Stimulated activated naive CD8-positive, alpha-beta T cell treated with anti-CD3 and anti-CD28 coated beads, Interleukin-15, Interleukin-2, amounts not matched to agents 100 ng/mL and 50 ng/mL, for 24 hours (primary cell): Measurements from ENCODE around the gene DCUN1D2.
A peak's percentile ranks its signal among the peaks of the same experiment; 100 is the strongest.

Experiments
- H3K27ac Mint-ChIP-seq: one replicate; pipeline ENCODE4 v1.8.0; 2021; ENCODE audit warnings: mild to moderate bottlenecking, mixed read lengths
- H3K27me3 Mint-ChIP-seq: one replicate; pipeline ENCODE4 v1.8.0; 2021; ENCODE audit warnings: mixed read lengths
- H3K36me3 Mint-ChIP-seq: one replicate; pipeline ENCODE4 v1.8.0; 2021; ENCODE audit warnings: low read depth, mixed read lengths
- H3K4me1 Mint-ChIP-seq: one replicate; pipeline ENCODE4 v1.8.0; 2021; ENCODE audit warnings: low read depth, mixed read lengths
- H3K4me3 Mint-ChIP-seq: one replicate; pipeline ENCODE4 v1.8.0; 2021; ENCODE audit warnings: mild to moderate bottlenecking, mixed read lengths
- H3K9me3 Mint-ChIP-seq: one replicate; pipeline ENCODE4 v1.8.0; 2021; ENCODE audit warnings: mixed read lengths

Gene DCUN1D2

GRCh38 chr13:113507505-113508345 lies 17.2 kb upstream of the DCUN1D2 start:
- no peak overlapping the region for H3K4me3 Mint-ChIP-seq

DNA sequence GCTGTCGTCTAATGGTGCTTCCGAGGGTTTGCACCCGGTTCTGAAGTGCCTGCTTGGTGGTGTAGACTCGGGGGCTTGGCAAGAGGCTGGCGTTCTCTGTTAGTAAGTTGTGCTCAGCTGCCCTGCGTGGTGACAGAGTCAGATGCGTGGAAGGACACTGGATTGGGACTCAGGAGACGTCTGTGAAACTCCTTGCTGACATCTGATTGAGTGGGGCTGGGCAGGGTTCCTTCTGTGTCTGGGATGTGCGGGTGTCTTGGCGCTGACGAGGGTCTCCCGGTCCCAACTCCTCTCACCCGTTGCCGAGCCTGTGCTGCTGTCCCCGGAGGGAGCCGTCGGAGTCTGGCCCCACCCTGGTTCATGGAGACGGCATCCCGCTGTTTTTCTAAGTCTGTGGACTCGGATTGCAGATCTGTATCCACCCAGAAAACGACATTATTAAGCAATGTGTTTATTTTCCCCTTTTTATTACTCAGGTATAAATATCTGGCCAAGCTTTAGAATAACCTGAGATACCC lies 16.4 kb upstream of the DCUN1D2 start:
- H3K4me1 Mint-ChIP-seq = no peaks in the 10 kb centered on the region

More at GRCh38 chr13:113507505-113508345, 17.2 kb upstream of the DCUN1D2 start:
- Mint-ChIP-seq H3K4me1 (no peaks in the 10 kb centered on the region), H3K9me3 (no peaks in the 10 kb centered on the region), H3K27me3 (no peaks in the 10 kb centered on the region), H3K36me3 (peaks cover 33% of the 10 kb centered on the region), H3K27ac (peak overlapping the region; percentile 40)

GRCh38 chr13:113506025-113506685 lies 15.6 kb upstream of the DCUN1D2 start:
- Mint-ChIP-seq H3K9me3 (no peaks in the 10 kb centered on the region), H3K4me3 (no peak overlapping the region), H3K4me1 (no peaks in the 10 kb centered on the region), H3K36me3 (peaks cover 33% of the 10 kb centered on the region), H3K27ac (no peak overlapping the region), H3K27me3 (no peaks in the 10 kb centered on the region)

More for the DNA sequence above, 16.4 kb upstream of the DCUN1D2 start:
- Mint-ChIP-seq H3K4me3 (no peak overlapping the region), H3K27me3 (no peaks in the 10 kb centered on the region), H3K9me3 (no peaks in the 10 kb centered on the region), H3K36me3 (peaks cover 33% of the 10 kb centered on the region), H3K27ac (no peak overlapping the region)

- H3K27ac Mint-ChIP-seq = no peak overlapping the region
- H3K9me3 Mint-ChIP-seq = no peaks in the 10 kb centered on the region
- no peak overlapping the region for H3K4me3 Mint-ChIP-seq
- H3K27me3 Mint-ChIP-seq = no peaks in the 10 kb centered on the region
- H3K4me1 Mint-ChIP-seq = no peaks in the 10 kb centered on the region
- H3K36me3 Mint-ChIP-seq = peaks cover 52% of the 10 kb centered on the region
Measured at GRCh38 chr13:113502686-113503085, 12.2 kb upstream of the DCUN1D2 start.

DNA sequence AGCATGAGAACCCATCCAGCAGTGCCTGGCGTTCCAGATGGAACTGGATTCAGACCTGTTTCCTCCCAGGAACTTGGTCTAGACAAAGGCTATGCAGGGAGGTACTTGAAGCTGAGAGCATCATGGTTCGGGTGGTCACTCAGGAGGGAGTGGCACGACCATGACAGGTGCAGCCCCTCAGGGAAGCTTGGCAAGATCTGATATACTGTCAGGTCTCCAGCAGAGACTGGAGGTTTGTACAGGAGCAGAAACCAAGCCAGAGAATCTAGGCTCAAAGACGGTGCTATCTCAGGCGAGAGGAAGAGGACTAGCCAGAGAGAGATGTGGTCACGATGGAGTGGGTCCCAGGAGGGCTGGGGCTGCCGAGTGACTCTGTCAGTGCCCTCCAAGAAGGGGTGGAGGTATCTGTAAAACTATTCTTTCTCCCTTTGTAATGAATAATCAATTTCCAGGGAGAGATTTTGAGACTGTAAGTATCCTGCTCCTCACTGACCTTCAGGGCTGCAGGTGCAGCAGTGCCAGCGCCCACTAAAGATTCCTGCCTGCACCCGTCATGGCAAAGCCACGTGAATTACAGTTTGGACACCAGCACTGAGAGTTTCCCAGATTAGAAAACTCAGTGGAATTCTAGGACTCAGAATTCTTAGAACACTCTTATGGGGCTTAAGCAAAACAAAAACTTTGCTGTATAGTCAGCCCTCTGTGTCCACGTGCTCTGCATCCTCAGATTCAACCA lies 10.2 kb upstream of the DCUN1D2 start:
- no peak overlapping the region for H3K27ac Mint-ChIP-seq
- peaks cover 5% of the 10 kb centered on the region for H3K4me1 Mint-ChIP-seq
- peaks cover 61% of the 10 kb centered on the region for H3K36me3 Mint-ChIP-seq
- H3K27me3 Mint-ChIP-seq = no peaks in the 10 kb centered on the region
- no peak overlapping the region for H3K4me3 Mint-ChIP-seq
- H3K9me3 Mint-ChIP-seq = no peaks in the 10 kb centered on the region

DNA sequence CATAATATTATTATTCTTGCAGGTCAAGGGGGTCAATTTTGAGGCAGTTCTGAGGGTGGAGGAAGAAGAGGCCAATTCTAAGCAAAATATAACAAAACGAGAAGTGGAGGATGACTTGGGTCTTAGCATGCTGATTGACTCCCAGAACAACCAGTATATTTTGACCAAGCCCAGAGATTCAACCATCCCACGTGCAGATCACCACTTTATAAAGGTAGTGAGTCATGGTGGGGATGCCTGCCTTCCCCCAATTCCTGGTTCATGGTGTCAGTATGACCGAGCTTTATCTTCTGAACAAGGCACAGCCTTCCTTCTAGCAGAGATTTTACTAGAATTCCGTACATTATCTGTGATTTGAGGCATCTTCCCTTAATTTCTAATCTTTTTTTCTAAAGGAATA lies 9.4 kb upstream of the DCUN1D2 start:
- no peaks in the 10 kb centered on the region for H3K27me3 Mint-ChIP-seq
- no peak overlapping the region for H3K27ac Mint-ChIP-seq
- no peaks in the 10 kb centered on the region for H3K9me3 Mint-ChIP-seq
- peaks cover 11% of the 10 kb centered on the region for H3K4me1 Mint-ChIP-seq
- peaks cover 62% of the 10 kb centered on the region for H3K36me3 Mint-ChIP-seq
- no peak overlapping the region for H3K4me3 Mint-ChIP-seq

DNA sequence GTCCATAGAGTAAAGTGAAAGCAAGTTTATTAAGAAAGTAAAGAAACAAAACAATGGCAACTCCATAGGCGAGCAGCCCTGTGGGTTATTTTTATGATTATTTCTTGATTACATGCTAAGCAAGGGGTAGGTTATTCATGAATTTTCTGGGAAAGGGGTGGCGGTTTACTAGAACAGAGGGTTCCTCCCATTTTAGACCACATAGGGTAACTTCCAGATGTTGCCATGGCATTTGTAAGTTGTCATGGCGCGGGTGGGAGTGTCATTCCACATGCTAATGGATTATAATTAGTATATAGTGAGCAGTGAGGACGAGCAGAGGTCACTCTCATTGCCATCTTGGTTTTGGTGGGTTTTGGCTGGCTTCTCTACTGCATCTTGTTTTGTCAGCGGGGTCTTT lies 8.4 kb upstream of the DCUN1D2 start:
- Mint-ChIP-seq H3K36me3 (peaks cover 58% of the 10 kb centered on the region), H3K4me1 (peaks cover 16% of the 10 kb centered on the region), H3K27me3 (no peaks in the 10 kb centered on the region), H3K9me3 (no peaks in the 10 kb centered on the region), H3K4me3 (no peak overlapping the region), H3K27ac (no peak overlapping the region)

GRCh38 chr13:113497217-113497616 lies 6.7 kb upstream of the DCUN1D2 start:
- H3K9me3 Mint-ChIP-seq = no peaks in the 10 kb centered on the region
- H3K4me3 Mint-ChIP-seq = no peak overlapping the region
- H3K36me3 Mint-ChIP-seq = peaks cover 50% of the 10 kb centered on the region
- peaks cover 31% of the 10 kb centered on the region for H3K4me1 Mint-ChIP-seq
- no peak overlapping the region for H3K27ac Mint-ChIP-seq
- H3K27me3 Mint-ChIP-seq = no peaks in the 10 kb centered on the region

GRCh38 chr13:113495494-113496210 lies 5.1 kb upstream of the DCUN1D2 start:
- Mint-ChIP-seq H3K27me3 (no peaks in the 10 kb centered on the region), H3K27ac (peak overlapping the region; percentile 38), H3K4me1 (peaks cover 39% of the 10 kb centered on the region), H3K36me3 (peaks cover 46% of the 10 kb centered on the region), H3K4me3 (no peak overlapping the region), H3K9me3 (no peaks in the 10 kb centered on the region)

DNA sequence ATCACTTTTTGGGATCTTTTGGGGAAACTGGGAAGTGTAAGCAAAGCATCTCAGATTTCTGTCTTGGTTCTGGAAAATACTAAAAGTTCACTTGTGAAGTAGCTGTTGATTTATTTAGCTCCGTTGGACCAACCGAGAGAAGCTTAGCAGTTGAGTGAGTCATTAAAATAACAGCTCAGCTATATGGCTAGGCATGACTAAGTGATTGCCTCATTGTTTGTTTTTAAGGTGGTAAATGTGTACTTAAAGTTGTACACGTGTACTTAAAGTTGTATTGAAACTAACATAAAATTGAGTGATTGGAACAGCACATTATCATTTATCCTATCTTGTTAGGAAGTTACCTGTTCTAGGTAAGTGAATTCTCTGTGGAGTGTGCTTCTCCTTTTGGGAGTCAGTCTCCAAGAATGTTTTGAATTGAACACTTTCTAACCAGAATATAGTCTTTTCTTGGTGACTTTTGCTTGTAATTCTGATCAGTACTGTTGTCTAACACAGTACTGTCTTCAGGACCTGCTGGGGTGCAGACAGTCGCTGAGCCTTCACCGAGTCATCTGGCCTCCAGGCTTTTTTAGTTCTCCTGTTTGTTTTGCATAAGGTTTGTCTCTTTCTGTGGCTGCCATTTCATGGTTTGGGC lies 2.9 kb upstream of the DCUN1D2 start:
- H3K4me1 Mint-ChIP-seq = peaks cover 55% of the 10 kb centered on the region
- H3K36me3 Mint-ChIP-seq = peaks cover 29% of the 10 kb centered on the region
- H3K27ac Mint-ChIP-seq = no peak overlapping the region
- H3K4me3 Mint-ChIP-seq = peak overlapping the region; percentile 28
- no peaks in the 10 kb centered on the region for H3K27me3 Mint-ChIP-seq
- no peaks in the 10 kb centered on the region for H3K9me3 Mint-ChIP-seq

GRCh38 chr13:113491982-113492381 lies 1.5 kb upstream of the DCUN1D2 start:
- H3K4me3 Mint-ChIP-seq = peak overlapping the region; percentile 78
- H3K27me3 Mint-ChIP-seq = no peaks in the 10 kb centered on the region
- H3K36me3 Mint-ChIP-seq = peaks cover 21% of the 10 kb centered on the region
- H3K4me1 Mint-ChIP-seq = peaks cover 63% of the 10 kb centered on the region
- H3K27ac Mint-ChIP-seq = no peak overlapping the region
- no peaks in the 10 kb centered on the region for H3K9me3 Mint-ChIP-seq

DNA sequence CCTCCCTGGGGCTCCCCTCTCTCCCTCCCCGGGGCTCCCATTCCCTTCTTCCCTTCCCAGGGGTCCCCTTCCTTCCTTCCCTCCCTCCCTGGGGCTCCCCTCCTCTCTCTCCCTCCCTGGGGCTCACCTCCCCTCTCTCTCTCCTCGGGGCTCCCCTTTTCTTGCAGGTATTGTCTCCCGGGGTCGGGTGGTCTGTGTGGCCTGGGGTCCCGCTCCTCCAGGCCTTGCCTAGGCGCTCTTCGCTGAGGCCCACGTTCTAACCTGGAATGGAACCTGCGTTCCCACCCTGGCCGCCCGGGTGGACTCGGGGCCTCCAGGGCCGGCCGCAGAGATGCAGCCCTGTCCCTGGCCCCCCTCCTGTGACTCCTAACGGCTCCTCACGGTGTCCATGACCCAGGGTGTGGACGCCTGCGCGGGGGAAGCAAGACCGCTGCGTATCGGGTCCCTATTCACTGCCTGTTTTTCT lies 940 bp upstream of the DCUN1D2 start:
- Mint-ChIP-seq H3K27me3 (no peaks in the 10 kb centered on the region), H3K4me3 (peak overlapping the region; percentile 78), H3K36me3 (peaks cover 16% of the 10 kb centered on the region), H3K27ac (no peak overlapping the region), H3K4me1 (peaks cover 68% of the 10 kb centered on the region), H3K9me3 (no peaks in the 10 kb centered on the region)

- peak overlapping the region; percentile 78 for H3K27ac Mint-ChIP-seq
- peak overlapping the region; percentile 93 for H3K4me3 Mint-ChIP-seq
- peaks cover under 1% of the 10 kb centered on the region for H3K36me3 Mint-ChIP-seq
- no peaks in the 10 kb centered on the region for H3K27me3 Mint-ChIP-seq
- peaks cover 61% of the 10 kb centered on the region for H3K4me1 Mint-ChIP-seq
- H3K9me3 Mint-ChIP-seq = no peaks in the 10 kb centered on the region
Measured at GRCh38 chr13:113489549-113490495, 689 bp downstream of the DCUN1D2 start.
